Stomach (tissue), 9 donors: ENCODE results near the gene KIAA1614. TPM values are rescaled to one million over a fixed set of nuclear protein-coding genes. Genes with fewer than 3 reads are reported as not detected.

Experiments
- DNase-seq, 2 donors: peaks; one replicate each; pipeline versions ENCODE4 v3.0.0 to v3.0.0-alpha.2; 2013 to 2019
- H3K27ac ChIP-seq, 5 donors: fragments of 200-600 bp in 4 of 5; sonication (generic) in 4 of 5; one replicate each; pipeline ENCODE4 v1.5.1; 2013 to 2019; ENCODE audit warnings: mild to moderate bottlenecking in 1 of 5, moderate library complexity in 1 of 5
- H3K27me3 ChIP-seq, 3 donors: fragments of 200-600 bp; sonication (generic); one replicate each; pipeline ENCODE4 v1.5.1; 2017 to 2019; ENCODE audit warnings: mixed run types in 1 of 3
- H3K36me3 ChIP-seq, 4 donors: fragments of 200-600 bp; sonication (generic); 1 replicate in 3 of 4; 2 replicates in 1 of 4; pipeline ENCODE4 v1.5.1; 2016 to 2019
- H3K4me1 ChIP-seq, 4 donors: fragments of 200-600 bp; sonication (generic); one replicate each; pipeline ENCODE4 v1.5.1; 2016 to 2019
- H3K4me3 ChIP-seq, 4 donors: fragments of 200-600 bp; sonication (generic) in 3 of 4; one replicate each; pipeline ENCODE4 v1.5.1; 2016 to 2019; ENCODE audit warnings: mild to moderate bottlenecking in 1 of 4
- H3K9me3 ChIP-seq, 4 donors: fragments of 200-600 bp; sonication (generic); one replicate each; pipeline ENCODE4 v1.5.1; 2016 to 2019
- EP300 ChIP-seq: sonication (generic); formaldehyde crosslinking; IDR thresholded peaks from one replicate; pipeline ENCODE4 v1.6.1; 2017; ENCODE audit warnings: antibody characterized with exemption
- POLR2A ChIP-seq, 4 donors: fragments of 450-650 bp; IDR thresholded peaks; one replicate each; pipeline ENCODE4 v1.6.1; 2016; ENCODE audit warnings: antibody characterized with exemption in 4 of 4, control low read depth in 2 of 4, mild to moderate bottlenecking in 1 of 4, moderate library complexity in 1 of 4
- POLR2AphosphoS5 ChIP-seq, 3 donors: sonication (generic); formaldehyde crosslinking; IDR thresholded peaks; one replicate each; pipeline ENCODE4 v1.6.1; 2016; ENCODE audit warnings: antibody characterized with exemption in 3 of 3
- WGBS, 5 donors: extraction: QIAGEN DNeasy Blood & Tissue Kit in 3 of 5; methylation state at CpG; one replicate each; pipeline versions ENCODE4 v1.1.5 to v1.1.7; 2013 to 2018; 5-methylcytosine and 5-hydroxymethylcytosine counted together
- intact Hi-C: fragments of 100-400 bp; cut with DNase I; formaldehyde crosslinking; loops from one replicate; pipeline ENCODE4 v1.15.1; 2023; ENCODE audit warnings: low total_unique reads
- polyA plus RNA-seq, 3 donors: library from polyadenylated mRNA; stranded (reverse); fragments of 200-250 nt; gene quantifications; one replicate each; pipeline ENCODE4 v1.2.3, GENCODE V29; 2013
- total RNA-seq, 5 donors: library from RNA; depleted of rRNA; stranded (reverse); fragments of >200 nt; gene quantifications; one replicate each; pipeline versions ENCODE4 v1.1.0 to v1.2.3, GENCODE V29; 2014 to 2016
- TF ChIP-seq, protein P1 (sequence below), 7 experiments: fragments of 450-650 bp in 4 of 7; fragments of 200-600 bp in 3 of 7; sonication (generic) in 3 of 7; IDR thresholded peaks; one replicate each; pipeline ENCODE4 v1.5.1; 2016 to 2019; ENCODE audit warnings: antibody characterized with exemption in 7 of 7, control low read depth in 2 of 7, mild to moderate bottlenecking in 1 of 7
- donor health status: healthy with polysubstance abuse.
- donor health status: Bipolar disorder and iron deficiency.
- donor health status: healthy.

The KIAA1614 gene
- total and polyA plus RNA-seq, 8 donors: under 0.01 to 6.1 (median 1.8) TPM; not detected in 1

DNA sequence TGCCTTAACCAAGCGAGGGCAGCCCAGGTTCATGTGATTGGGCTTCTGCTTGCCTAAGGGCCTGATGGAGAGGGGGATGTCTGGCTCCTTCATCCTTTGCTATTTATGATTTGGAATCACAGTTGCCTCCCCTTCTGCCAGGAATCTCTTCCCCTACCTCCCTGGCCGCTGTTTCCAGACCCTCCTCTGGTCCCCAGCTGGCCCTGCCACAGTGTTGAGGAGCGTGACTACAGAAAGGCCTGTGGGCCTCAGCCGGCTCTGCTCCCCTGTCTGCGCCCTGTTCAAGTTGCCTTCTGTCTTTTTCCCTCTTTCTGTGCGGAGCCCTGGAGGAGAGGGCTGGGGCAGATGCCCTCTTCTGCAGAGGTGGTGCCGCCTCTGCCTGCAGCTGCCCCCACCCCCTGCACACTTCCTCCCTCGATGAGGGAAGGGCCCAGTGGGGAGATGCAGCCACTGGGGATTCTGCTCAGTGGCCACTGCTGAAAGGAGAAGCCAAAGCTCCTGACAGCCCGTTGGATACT, 6.5 kb downstream of the KIAA1614 start:
- WGBS, 5 donors: 79 to 92% (median 83%) methylated on average over 8 to 9 of the region's 9 CpGs
- Histone ChIP-seq H3K9me3 (no peaks in the 10 kb centered on the region), H3K36me3 (peaks cover 0 to 34% (median 16%) of the 10 kb centered on the region in 4 donors), H3K4me1 (peaks cover 0 to 15% (median 0%) of the 10 kb centered on the region in 4 donors), H3K27me3 (peaks cover 0 to 4% (median 0%) of the 10 kb centered on the region in 3 donors), H3K4me3 (no peak overlapping the region), H3K27ac (no peak overlapping the region)
- DNase-seq: no peak
- TF ChIP-seq EP300: no peak
- TF ChIP-seq, protein P1, sequence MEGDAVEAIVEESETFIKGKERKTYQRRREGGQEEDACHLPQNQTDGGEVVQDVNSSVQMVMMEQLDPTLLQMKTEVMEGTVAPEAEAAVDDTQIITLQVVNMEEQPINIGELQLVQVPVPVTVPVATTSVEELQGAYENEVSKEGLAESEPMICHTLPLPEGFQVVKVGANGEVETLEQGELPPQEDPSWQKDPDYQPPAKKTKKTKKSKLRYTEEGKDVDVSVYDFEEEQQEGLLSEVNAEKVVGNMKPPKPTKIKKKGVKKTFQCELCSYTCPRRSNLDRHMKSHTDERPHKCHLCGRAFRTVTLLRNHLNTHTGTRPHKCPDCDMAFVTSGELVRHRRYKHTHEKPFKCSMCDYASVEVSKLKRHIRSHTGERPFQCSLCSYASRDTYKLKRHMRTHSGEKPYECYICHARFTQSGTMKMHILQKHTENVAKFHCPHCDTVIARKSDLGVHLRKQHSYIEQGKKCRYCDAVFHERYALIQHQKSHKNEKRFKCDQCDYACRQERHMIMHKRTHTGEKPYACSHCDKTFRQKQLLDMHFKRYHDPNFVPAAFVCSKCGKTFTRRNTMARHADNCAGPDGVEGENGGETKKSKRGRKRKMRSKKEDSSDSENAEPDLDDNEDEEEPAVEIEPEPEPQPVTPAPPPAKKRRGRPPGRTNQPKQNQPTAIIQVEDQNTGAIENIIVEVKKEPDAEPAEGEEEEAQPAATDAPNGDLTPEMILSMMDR (IDR thresholded peaks at IDR 0.05): no peak
- no peak for TF ChIP-seq POLR2A (IDR thresholded peaks at IDR 0.05)
- no peak for TF ChIP-seq POLR2AphosphoS5 (IDR thresholded peaks at IDR 0.05)
- intact Hi-C loops: no loop called here

GRCh38 chr1:180920193-180920592, 7.5 kb downstream of the KIAA1614 start:
- H3K4me1 ChIP-seq: peaks cover 0 to 10% (median under 1%) of the 10 kb centered on the region in 4 donors
- H3K4me3 ChIP-seq: no peak overlapping the region
- intact Hi-C loops: no loop called here
- no peaks in the 10 kb centered on the region for H3K9me3 ChIP-seq
- DNase-seq: no peak
- no peak overlapping the region for H3K27ac ChIP-seq
- WGBS, 5 donors: 82 to 92% (median 87%) methylated on average over 4 to 7 of the region's 7 CpGs
- TF ChIP-seq EP300 (no peak), POLR2AphosphoS5 (IDR thresholded peaks at IDR 0.05) (no peak), POLR2A (IDR thresholded peaks at IDR 0.05) (no peak)
- TF ChIP-seq, protein P1 (IDR thresholded peaks at IDR 0.05): no peak
- H3K36me3 ChIP-seq: peaks cover 0 to 34% (median 16%) of the 10 kb centered on the region in 4 donors
- peaks cover 0 to 4% (median 0%) of the 10 kb centered on the region in 3 donors for H3K27me3 ChIP-seq

DNA sequence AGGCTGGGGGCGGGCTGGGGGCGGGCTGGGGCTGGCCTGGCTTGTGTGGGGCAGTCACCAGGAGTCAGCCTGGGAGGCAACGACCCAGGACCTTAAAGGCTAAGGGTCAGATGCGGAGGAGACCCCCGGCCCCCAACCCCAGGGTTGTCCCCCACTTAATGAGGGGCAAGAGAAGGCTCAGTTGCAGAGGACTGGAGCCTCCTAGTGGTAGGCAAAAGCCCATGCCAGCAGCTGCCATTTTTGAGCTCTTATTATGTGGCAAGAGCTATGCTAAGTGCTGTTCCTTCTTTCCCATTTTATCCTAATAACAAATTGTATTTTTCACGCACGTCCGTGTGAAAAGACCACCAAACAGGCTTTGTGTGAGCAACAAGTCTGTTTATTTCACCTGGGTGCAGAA, 8.0 kb downstream of the KIAA1614 start:
- WGBS, 5 donors: 83 to 91% (median 87%) methylated on average over 8 of the region's 8 CpGs
- H3K36me3 ChIP-seq: peaks cover 0 to 34% (median 16%) of the 10 kb centered on the region in 4 donors

DNA sequence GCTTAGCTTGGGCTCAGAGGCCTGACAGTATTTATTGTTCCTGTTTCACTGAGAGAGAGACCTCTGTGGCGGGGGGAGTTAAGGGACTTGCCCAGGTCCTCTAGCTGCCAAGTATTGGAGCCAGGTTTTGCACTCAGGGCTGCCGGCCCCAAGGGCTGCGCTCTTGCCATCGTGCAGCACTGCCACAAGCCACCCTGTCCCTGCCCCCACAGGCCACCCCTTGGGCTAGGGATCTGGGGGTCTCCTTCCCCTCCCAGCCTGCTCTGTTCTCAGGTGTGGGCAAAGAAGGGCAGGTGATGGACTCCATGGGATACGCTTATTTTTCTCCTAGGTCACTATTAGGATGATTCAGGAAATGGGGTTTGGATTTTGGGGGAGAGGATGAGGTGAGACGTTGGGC, 8.7 kb downstream of the KIAA1614 start:
- DNase-seq: no peak
- no peaks in the 10 kb centered on the region for H3K27me3 ChIP-seq
- no peak overlapping the region for H3K27ac ChIP-seq
- H3K9me3 ChIP-seq: no peaks in the 10 kb centered on the region
- intact Hi-C loops: no loop called here
- H3K4me3 ChIP-seq: no peak overlapping the region
- peaks cover 5 to 22% (median 11%) of the 10 kb centered on the region in 4 donors for H3K4me1 ChIP-seq
- 88 to 94% (median 94%) methylated on average over 5 to 6 of the region's 6 CpGs for WGBS, 5 donors
- peaks cover 0 to 31% (median 14%) of the 10 kb centered on the region in 4 donors for H3K36me3 ChIP-seq
- TF ChIP-seq EP300 (no peak), POLR2AphosphoS5 (IDR thresholded peaks at IDR 0.05) (no peak), POLR2A (IDR thresholded peaks at IDR 0.05) (no peak)
- TF ChIP-seq, protein P1 (IDR thresholded peaks at IDR 0.05): no peak

More for the DNA sequence above, 8.0 kb downstream of the KIAA1614 start:
- no peak for DNase-seq
- intact Hi-C loops: no loop called here
- Histone ChIP-seq H3K27ac (no peak overlapping the region), H3K4me3 (no peak overlapping the region), H3K27me3 (peaks cover 0 to 1% (median 0%) of the 10 kb centered on the region in 3 donors), H3K9me3 (no peaks in the 10 kb centered on the region), H3K4me1 (peaks cover 3 to 15% (median 4%) of the 10 kb centered on the region in 4 donors)
- TF ChIP-seq, protein P1 (IDR thresholded peaks at IDR 0.05): no peak
- TF ChIP-seq POLR2A (IDR thresholded peaks at IDR 0.05) (no peak), EP300 (no peak), POLR2AphosphoS5 (IDR thresholded peaks at IDR 0.05) (no peak)
